Fibroblast of skin of left biceps (primary cell): ENCODE measurements around the gene MRPL44.

Experiments used
- DNase-seq, 2 experiments: peaks; one replicate each; pipeline ENCODE4 v3.0.0-alpha.2; 2013; ENCODE audit warnings: low read depth in 2 of 2

Gene MRPL44

GRCh38 chr2:224004105-224004695 lies 46.9 kb downstream of the MRPL44 start:
- no peak for DNase-seq

- no peak for DNase-seq
Measured at GRCh38 chr2:224008702-224009261, 51.5 kb downstream of the MRPL44 start.

- no peak for DNase-seq
Measured at GRCh38 chr2:224009605-224010315, 52.5 kb downstream of the MRPL44 start.

DNA sequence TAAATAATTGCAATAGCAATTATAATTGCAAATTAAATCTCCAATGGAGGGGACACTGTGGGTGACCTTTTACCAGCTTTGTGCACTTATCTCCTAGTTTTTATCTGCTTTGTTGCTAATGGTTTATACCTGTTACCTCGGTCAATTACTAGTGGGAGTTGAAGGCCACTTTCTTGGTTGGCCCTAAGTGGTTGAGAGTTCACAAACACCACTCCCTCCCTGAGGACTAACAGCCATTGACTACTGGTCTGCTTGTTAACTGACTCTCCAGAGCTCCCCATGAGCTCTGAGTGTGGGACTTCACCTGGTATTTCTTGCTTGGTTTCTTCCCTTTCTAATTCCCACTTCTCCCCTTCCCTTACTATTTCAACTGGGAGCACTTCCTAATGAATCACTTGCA lies 54.6 kb downstream of the MRPL44 start:
- no peak for DNase-seq

- no peak for DNase-seq
Measured at GRCh38 chr2:224014336-224014735, 57.1 kb downstream of the MRPL44 start.

- no peak for DNase-seq
Measured at GRCh38 chr2:224016963-224017362, 59.7 kb downstream of the MRPL44 start.
